ENCODE data around the gene PLEKHD1.
A peak's percentile ranks its signal among the peaks of the same experiment; 100 is the strongest.

Gene PLEKHD1

DNA sequence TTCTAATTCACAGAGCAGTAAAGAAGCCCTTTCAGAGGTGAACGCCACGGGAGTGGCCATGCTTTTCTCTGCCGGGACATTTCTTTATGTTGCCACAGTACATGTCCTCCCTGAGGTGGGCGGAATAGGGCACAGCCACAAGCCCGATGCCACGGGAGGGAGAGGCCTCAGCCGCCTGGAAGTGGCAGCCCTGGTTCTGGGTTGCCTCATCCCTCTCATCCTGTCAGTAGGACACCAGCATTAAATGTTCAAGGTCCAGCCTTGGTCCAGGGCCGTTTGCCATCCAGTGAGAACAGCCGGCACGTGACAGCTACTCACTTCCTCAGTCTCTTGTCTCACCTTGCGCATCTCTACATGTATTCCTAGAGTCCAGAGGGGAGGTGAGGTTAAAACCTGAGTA lies 26.2 kb upstream of the PLEKHD1 start:
- in situ Hi-C loops (cut with MboI; ENCODE audit: low sequenced_read_pairs, unreplicated experiment) = no loop called here
- DNase-seq (ENCODE audit: low spot score) = no peak
- TF ChIP-seq, protein P1, sequence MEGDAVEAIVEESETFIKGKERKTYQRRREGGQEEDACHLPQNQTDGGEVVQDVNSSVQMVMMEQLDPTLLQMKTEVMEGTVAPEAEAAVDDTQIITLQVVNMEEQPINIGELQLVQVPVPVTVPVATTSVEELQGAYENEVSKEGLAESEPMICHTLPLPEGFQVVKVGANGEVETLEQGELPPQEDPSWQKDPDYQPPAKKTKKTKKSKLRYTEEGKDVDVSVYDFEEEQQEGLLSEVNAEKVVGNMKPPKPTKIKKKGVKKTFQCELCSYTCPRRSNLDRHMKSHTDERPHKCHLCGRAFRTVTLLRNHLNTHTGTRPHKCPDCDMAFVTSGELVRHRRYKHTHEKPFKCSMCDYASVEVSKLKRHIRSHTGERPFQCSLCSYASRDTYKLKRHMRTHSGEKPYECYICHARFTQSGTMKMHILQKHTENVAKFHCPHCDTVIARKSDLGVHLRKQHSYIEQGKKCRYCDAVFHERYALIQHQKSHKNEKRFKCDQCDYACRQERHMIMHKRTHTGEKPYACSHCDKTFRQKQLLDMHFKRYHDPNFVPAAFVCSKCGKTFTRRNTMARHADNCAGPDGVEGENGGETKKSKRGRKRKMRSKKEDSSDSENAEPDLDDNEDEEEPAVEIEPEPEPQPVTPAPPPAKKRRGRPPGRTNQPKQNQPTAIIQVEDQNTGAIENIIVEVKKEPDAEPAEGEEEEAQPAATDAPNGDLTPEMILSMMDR (IDR thresholded peaks at IDR 0.05; ENCODE audit: borderline replicate concordance, control extremely low read depth, extremely low read depth, insufficient read depth, missing control alignments) = no peak

- no peak for DNase-seq (ENCODE audit: low spot score)
These were observed 25.4 kb upstream of the PLEKHD1 start for GRCh38 chr14:69459122-69459521.

GRCh38 chr14:69460093-69460701 lies 24.3 kb upstream of the PLEKHD1 start:
- TF ChIP-seq, protein P1 (IDR thresholded peaks at IDR 0.05; ENCODE audit: borderline replicate concordance, control extremely low read depth, extremely low read depth, insufficient read depth, missing control alignments) = peak; percentile 69
- peak; percentile 70 for DNase-seq (ENCODE audit: low spot score)
- in situ Hi-C loops (cut with MboI; ENCODE audit: low sequenced_read_pairs, unreplicated experiment) = loop anchor here (5.0 kb wide), 1 partner anchor 208 kb away; no protein-coding TSS in a partner anchor

More at GRCh38 chr14:69459122-69459521, 25.4 kb upstream of the PLEKHD1 start:
- TF ChIP-seq, protein P1 (IDR thresholded peaks at IDR 0.05; ENCODE audit: borderline replicate concordance, control extremely low read depth, extremely low read depth, insufficient read depth, missing control alignments) = no peak
- in situ Hi-C loops (cut with MboI; ENCODE audit: low sequenced_read_pairs, unreplicated experiment) = no loop called here

DNA sequence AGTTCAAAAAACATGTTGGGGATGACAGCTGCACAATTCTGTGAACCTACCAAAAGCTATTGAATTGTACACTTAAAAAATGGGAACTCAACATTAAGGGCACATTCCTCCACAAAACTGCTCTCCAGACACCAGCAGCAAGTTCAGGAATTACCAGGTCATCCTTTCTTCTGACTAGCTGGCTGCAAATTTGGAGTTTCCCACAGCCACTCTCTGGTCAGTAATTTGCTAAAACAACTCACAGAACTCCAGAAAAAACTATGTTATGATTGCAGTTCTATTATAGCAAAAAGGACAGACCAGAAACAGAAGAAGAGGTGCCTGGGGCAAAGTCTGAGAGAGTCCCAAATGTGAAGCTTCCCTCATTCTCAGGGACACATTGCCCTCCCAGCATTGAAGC lies 20.1 kb upstream of the PLEKHD1 start:
- TF ChIP-seq, protein P1 (IDR thresholded peaks at IDR 0.05; ENCODE audit: borderline replicate concordance, control extremely low read depth, extremely low read depth, insufficient read depth, missing control alignments) = no peak
- in situ Hi-C loops (cut with MboI; ENCODE audit: low sequenced_read_pairs, unreplicated experiment) = loop anchor here (5.0 kb wide), 1 partner anchor 212 kb away; no protein-coding TSS in a partner anchor
- DNase-seq (ENCODE audit: low spot score) = no peak

DNA sequence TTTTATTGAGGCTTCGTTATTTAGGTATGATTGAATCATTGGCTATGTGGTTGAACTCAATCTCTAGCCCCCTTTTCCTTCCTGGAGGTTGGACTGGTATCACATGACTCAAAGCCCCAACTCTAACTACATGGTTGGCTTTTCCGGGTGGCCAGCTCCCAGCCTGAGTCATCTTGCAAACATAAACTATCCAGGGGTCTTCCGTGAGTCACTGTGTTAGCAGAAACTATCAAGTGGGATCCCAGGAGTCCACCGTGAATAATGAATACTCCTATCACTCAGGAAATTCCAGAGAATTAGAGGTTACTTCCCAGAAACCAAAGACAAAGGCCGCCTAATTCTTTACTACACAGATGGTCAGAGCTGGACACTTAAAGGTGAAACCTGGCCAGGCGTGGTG lies 19.7 kb upstream of the PLEKHD1 start:
- DNase-seq (ENCODE audit: low spot score) = no peak
- TF ChIP-seq, protein P1 (IDR thresholded peaks at IDR 0.05; ENCODE audit: borderline replicate concordance, control extremely low read depth, extremely low read depth, insufficient read depth, missing control alignments) = no peak
- in situ Hi-C loops (cut with MboI; ENCODE audit: low sequenced_read_pairs, unreplicated experiment) = loop anchor here (5.0 kb wide), 1 partner anchor 213 kb away; no protein-coding TSS in a partner anchor

- DNase-seq (ENCODE audit: low spot score) = no peak
- TF ChIP-seq, protein P1 (IDR thresholded peaks at IDR 0.05; ENCODE audit: borderline replicate concordance, control extremely low read depth, extremely low read depth, insufficient read depth, missing control alignments) = no peak
- in situ Hi-C loops (cut with MboI; ENCODE audit: low sequenced_read_pairs, unreplicated experiment) = no loop called here
These were observed 15.6 kb upstream of the PLEKHD1 start for GRCh38 chr14:69468949-69469348.

Measured in GM13976 (cell line).